Activated CD8-positive, alpha-beta memory T cell treated with anti-CD3 and anti-CD28 coated beads for 24 hours (primary cell): Measurements from ENCODE around the gene ITGA2B.
"Not testable (repeated sequence)": the region's sequence is repeated elsewhere in the genome, so short reads cannot be mapped to it uniquely, and the experiment has no call there.

ENCODE experiments used
- DNase-seq: peaks from one replicate; pipeline ENCODE4 v3.0.0-alpha.2; 2020

Gene ITGA2B

DNA sequence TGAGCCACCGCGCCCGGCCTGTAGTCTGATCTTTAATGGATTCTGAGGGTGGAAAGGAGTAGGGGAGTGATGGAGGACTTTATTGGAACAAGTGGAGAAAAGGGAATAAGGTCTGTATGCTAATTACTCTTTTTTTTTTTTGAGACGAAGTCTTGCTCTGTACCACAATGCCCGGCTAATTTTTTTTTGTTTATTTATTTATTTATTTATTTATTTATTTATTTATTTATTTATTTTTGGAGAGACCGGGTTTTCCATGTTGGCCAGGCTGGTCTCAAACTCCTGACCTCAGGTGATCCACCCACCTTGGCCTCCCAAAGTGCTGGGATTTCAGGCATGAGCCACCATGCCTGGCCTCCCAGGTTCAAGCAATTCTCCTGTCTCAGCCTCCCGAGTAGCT is 59.9 kb downstream of the ITGA2B start:
- not testable (repeated sequence) for DNase-seq

DNA sequence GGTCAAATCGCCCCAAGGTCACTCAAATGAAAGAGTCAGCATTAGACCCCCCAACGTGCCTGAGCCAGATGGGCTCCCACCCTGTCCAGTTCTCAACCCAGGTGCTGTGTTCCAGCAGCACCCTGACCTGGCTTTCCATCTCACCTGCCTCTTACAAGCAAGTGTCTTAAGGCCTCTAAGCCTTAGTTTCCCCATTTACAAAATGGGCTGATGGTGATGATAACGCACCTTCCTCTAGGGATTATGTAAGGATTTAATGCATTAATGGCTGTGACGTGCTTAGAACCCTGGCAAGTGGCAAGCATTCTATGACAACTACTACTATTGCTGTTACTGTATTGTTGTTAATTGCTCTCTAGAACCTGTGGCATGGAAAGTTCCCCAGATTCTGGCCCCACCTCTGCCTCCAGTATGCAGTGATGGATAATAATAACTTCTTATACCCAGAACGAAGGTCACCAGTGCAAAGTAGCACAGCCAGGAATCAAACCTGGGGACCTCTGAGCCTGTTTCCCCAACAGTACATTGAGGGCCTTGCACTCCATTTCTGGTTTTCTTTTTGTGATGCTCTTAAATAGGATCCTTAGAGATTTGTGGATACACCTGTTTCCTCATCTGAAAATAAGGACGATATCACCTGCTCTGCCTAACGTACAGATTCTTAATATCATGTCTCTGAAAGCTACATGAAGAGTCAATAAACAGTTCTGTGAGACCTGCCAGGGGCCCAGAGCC is 61.6 kb downstream of the ITGA2B start:
- DNase-seq = no peak

DNA sequence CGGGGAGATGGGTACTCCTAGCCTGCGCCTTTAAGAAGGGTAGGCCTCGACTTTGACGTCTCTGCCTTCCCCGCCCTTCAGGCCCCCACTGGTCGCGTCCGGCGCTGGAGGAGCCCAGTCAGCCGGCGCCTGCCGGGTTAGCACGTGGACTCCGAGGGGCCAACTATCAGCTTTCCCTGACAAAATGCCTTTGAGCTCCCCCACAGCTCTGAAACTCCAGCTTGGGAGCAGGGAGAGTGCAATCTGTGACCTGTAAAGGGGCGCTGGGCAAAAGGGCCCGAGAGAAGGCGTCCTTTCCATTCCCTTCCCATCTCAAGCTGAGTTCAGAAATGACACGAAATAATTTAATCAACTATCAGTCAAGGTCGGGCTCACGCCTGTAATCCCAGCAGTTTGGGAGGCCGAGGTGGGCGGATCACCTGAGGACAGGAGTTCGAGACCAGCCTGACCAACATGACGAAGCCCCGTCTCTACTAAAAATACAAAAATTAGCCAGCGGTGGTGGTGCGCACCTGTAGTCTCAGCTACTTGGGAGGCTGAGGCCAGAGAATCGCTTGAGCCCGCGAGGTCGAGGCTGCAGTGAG is 62.5 kb downstream of the ITGA2B start:
- peak; percentile 94 for DNase-seq

DNA sequence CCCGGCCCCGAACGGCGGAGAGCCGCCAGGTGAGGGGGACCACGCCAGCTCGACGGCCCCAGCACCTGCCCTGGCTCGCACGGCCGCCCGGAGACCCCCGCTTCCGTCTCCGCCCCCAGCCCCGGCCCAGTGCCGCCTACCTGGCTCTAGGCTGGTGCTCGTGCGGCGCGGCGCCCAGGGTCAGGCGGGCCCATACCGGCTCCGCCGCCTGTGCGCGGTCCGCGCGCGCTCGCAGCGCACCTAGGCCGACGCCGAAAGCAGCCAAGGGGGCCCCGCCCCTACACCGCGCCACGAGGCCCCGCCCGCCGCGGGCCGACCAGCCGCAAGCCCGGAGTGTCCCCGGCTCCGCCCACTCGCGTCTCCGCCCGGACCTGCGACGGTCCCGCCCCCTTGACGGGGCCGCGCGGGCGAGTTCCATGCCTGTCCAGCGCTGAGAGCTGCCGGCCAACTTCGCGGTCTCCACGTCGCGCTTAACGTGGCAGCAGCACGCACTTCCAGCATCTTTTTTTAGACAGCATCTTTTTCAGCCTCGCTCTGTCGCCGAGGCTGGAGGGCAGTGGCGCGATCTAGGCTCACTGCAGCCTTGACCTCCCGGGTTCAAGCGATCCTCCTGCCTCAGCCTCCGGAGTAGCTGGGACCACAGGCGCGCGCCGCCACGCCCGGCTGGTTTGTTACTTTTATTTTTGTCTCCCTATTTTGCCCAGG is 64.7 kb downstream of the ITGA2B start, which contains the start of gene SLC25A39:
Gene SLC25A39 (minus strand): TSS at position 253 of the 705 bp plus-strand sequence. CDS start 1,261 bp downstream, outside the sequence.
- DNase-seq = peak; percentile 99

DNA sequence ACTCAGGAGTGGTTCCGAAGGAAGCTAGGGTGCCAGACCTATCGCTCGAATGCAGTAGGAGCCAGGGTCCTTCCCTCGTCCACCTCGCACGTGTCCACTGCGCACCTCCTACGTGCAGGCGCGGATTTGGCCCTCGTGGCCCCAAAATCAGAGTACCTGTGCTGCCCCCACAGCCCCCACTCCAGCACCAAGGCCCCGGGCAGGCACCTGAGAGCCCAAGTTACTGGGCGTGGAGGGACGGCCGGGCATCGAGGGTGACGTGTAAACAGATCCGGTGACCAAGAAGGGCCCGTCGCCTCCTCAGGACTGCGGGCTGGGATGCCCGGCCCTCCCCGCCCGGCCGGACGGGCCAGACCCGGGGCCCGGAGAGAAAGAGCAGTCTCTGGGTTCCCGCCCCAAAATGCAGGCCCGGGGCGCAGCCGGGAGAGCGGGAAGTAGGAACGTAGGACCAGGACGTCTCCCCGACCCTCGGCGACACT is 65.3 kb downstream of the ITGA2B start:
- DNase-seq = peak; percentile 74

DNA sequence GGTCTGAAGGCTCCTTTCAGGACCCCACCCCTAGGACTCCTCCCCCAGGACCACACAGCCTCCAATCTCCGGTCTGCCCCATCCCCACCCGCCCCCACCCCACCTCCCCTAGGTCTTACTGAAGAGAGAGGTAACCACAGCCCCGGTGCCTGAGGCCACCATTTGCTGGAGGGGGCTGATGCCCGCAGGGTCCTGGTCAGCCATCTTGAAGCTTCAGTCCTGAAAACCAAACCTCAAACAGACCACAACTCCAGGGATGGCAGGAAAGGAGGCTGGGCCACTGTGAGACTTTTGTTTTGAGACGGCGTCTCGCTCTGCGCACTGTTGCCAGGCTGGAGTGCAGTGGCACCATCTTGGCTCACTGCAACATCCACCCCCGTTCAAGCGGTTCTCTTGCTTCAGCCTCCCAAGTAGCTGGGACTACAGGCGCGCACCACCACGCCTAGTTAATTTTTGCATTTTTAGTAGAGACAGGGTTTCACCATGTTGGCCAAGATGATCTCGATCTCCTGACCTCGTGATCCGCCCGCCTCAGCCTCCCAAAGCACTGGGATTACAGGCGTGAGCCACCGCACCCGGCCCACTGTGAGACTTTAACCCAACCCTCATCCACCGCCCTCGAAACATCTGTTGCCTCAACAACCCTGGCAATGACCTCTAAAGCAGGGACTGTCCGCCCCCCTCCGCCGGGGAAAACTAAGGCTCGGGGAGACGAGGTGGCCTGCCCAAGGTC is 65.9 kb downstream of the ITGA2B start:
- no peak for DNase-seq

DNA sequence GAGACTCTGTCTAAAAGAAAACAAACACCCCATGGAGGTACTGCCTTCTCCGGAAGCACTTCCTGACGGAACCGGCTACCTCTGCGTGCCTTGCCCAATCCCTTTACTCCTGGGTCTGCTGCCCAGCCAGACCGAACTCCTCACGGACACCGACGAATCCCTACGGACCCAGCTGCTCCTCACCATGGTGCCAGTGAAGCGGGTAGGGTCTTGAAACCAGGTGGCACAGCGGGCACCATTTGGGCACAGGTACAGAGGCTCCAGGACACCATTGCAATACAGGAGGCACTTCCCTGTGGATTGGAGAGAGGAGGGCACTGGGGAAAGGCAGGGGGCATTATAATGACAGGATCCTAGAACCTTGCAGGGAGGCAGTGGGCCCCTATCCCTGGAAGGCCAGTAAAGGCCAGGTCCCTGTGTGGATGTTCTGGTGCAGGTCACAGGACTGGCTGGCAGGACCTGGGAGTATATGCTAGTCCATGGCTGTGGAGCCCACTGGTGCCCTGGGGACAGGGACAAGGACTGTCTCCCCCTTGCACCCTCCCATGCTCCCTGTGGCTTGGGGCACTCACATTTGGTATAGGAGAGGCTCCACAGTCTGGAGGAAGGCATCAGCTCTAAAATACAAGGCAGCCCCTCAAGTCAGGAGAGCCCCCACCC is 67.1 kb downstream of the ITGA2B start:
- no peak for DNase-seq
